ENCODE measurements around the gene RPL27. TPM values are rescaled to one million over a fixed set of nuclear protein-coding genes. Genes with fewer than 3 reads are reported as not detected.

RPL27 gene
- total and polyA plus RNA-seq, 2 donors (not counting 1 experiment from before 2014, with no cell fraction given): 902 to 3,346 TPM

DNA sequence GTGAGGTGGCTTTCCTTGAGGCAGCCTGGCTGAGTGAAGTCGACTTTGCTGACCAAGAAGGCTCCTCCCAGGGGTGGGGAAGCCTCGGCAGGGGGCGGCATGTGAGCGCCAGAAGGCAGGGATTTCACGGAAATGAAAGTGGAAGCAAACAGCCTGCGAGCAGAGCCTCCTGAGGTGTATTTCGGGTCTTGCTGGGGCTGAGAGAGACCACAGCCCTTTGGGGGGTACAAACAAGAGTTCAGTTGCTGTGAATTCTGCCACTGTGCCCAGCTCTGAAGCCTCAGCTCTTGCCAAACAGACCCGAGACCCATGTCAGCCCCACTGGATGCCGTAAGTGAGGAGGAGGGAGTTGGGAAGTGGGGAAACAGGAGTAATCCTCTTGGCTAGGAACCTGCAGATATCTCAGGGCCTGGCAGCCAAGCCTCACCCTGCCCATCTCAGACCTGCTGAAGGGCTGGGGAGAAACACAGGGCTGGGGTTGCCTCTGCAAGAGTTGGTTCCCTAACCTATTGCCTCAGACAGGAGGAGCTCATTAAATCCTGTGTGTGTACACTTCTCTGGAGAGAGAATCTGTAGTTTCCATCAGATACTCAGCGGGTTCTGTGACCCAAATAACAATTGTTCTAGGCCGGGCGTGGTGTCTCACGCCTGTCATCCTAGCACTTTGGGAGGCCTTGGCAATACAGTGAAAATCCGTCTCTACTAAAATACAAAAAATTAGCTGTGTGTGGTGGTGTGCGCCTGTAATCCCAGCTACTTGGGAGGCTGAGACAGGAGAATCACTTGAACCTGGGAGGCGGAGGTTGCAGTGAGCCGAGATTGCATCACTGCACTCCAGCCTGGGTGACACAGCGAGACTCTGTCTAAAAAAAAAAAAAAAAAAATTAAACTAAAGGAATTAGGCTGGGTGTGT, 8.7 kb downstream of the RPL27 start, which contains the start of gene IFI35:
IFI35 (plus strand) TSS at position 146 of the 913 bp plus-strand sequence; CDS start at position 310, 164 bp downstream.
- H3K4me3 ChIP-seq (replicated peaks in 1 of 4; ENCODE audit: control extremely low read depth in 1 of 4, insufficient read depth in 1 of 4, low read depth in 3 of 4, low read length in 4 of 4): peak within 1 kb of the TSS; percentile 71 to 94 (median 84)
- no peaks in the 10 kb centered on the region for H3K9me3 ChIP-seq (ENCODE audit: control insufficient read depth, insufficient read depth, low read depth, low read length)
- H4K20me1 ChIP-seq (ENCODE audit: control insufficient read depth, extremely low read depth, insufficient read depth, low read length): no peaks in the 10 kb centered on the region
- peak within 1 kb of the TSS; percentile 97 for H3K4me2 ChIP-seq (ENCODE audit: extremely low read depth, insufficient read depth, low read length)
- peak; percentile 83 to 85 for DNase-seq (ENCODE audit: low read depth in 2 of 2)
- peaks cover 3% of the 10 kb centered on the region for H3K79me2 ChIP-seq (ENCODE audit: control insufficient read depth, insufficient read depth, low read length)
- peak within 1 kb of the TSS; percentile 81 for H3K9ac ChIP-seq (ENCODE audit: insufficient read depth, low read length)
- H3K36me3 ChIP-seq (ENCODE audit: control insufficient read depth, insufficient read depth, low read length): peaks cover 6% of the 10 kb centered on the region
- no peaks in the 10 kb centered on the region for H3K4me1 ChIP-seq (ENCODE audit: control insufficient read depth, extremely low read depth, insufficient read depth, low read length)
- peak within 1 kb of the TSS; percentile 92 for H3K27ac ChIP-seq (ENCODE audit: insufficient read depth, low read length)
- H2AFZ ChIP-seq (ENCODE audit: low read length): peak within 1 kb of the TSS; percentile 77
- peak in 1 of 2 donors; percentile 27 for TF ChIP-seq CTCF (conservative IDR thresholded peaks at IDR 0.05 in 1 of 2, IDR thresholded peaks at IDR 0.05 in 1 of 2; ENCODE audit: low read depth in 1 of 2, low read length in 2 of 2)
- no peak for TF ChIP-seq EZH2 (IDR thresholded peaks at IDR 0.05; ENCODE audit: low read length, missing control alignments)
- H3K27me3 ChIP-seq (ENCODE audit: control insufficient read depth, insufficient read depth, low read length): no peaks in the 10 kb centered on the region

- Histone ChIP-seq H3K4me3 (replicated peaks in 1 of 4; ENCODE audit: control extremely low read depth in 1 of 4, insufficient read depth in 1 of 4, low read depth in 3 of 4, low read length in 4 of 4) (no peak overlapping the region), H4K20me1 (ENCODE audit: control insufficient read depth, extremely low read depth, insufficient read depth, low read length) (no peaks in the 10 kb centered on the region), H3K9me3 (ENCODE audit: control insufficient read depth, insufficient read depth, low read depth, low read length) (no peaks in the 10 kb centered on the region), H3K79me2 (ENCODE audit: control insufficient read depth, insufficient read depth, low read length) (no peaks in the 10 kb centered on the region), H3K4me2 (ENCODE audit: extremely low read depth, insufficient read depth, low read length) (no peak overlapping the region), H3K4me1 (ENCODE audit: control insufficient read depth, extremely low read depth, insufficient read depth, low read length) (no peaks in the 10 kb centered on the region), H3K9ac (ENCODE audit: insufficient read depth, low read length) (no peak overlapping the region), H2AFZ (ENCODE audit: low read length) (no peak overlapping the region), H3K36me3 (ENCODE audit: control insufficient read depth, insufficient read depth, low read length) (peaks cover 8% of the 10 kb centered on the region), H3K27ac (ENCODE audit: insufficient read depth, low read length) (no peak overlapping the region), H3K27me3 (ENCODE audit: control insufficient read depth, insufficient read depth, low read length) (no peaks in the 10 kb centered on the region)
- TF ChIP-seq CTCF (conservative IDR thresholded peaks at IDR 0.05 in 1 of 2, IDR thresholded peaks at IDR 0.05 in 1 of 2; ENCODE audit: low read depth in 1 of 2, low read length in 2 of 2) (no peak), EZH2 (IDR thresholded peaks at IDR 0.05; ENCODE audit: low read length, missing control alignments) (no peak)
- no peak for DNase-seq (ENCODE audit: low read depth in 2 of 2)
Measured at GRCh38 chr17:43010667-43011308, 12.6 kb downstream of the RPL27 start.
